SK-N-SH treated with all-trans-retinoic acid at 6 μM for 48 hours (cell line): ENCODE results near the gene PLEKHG4.

Experiments
- ARNTL ChIP-seq: fragments of 450-650 bp; formaldehyde crosslinking; IDR thresholded peaks from 2 replicates; pipeline ENCODE4 v1.5.0; 2020; ENCODE audit warnings: low read depth, mild to moderate bottlenecking, moderate library complexity, borderline replicate concordance
- BACH2 ChIP-seq: fragments of 250-450 bp; sonication (Bioruptor Pico); IDR thresholded peaks from 2 replicates; pipeline ENCODE4 v1.9.0; 2021; ENCODE audit warnings: mild to moderate bottlenecking, borderline replicate concordance
- POU6F1 ChIP-seq: fragments of 250-450 bp; sonication (Bioruptor Pico); IDR thresholded peaks from 2 replicates; pipeline ENCODE4 v1.8.0; 2021; ENCODE audit warnings: low read depth, mild to moderate bottlenecking, moderate library complexity, borderline replicate concordance
- RARB ChIP-seq: fragments of 250-450 bp; sonication (Bioruptor Pico); IDR thresholded peaks from 2 replicates; pipeline ENCODE4 v1.8.0; 2021; ENCODE audit warnings: mild to moderate bottlenecking, moderate library complexity
- SNAI2 ChIP-seq: fragments of 250-450 bp; sonication (Bioruptor Pico); IDR thresholded peaks from 2 replicates; pipeline ENCODE4 v1.5.0; 2020; ENCODE audit warnings: mild to moderate bottlenecking, moderate library complexity
- TOX ChIP-seq: fragments of 250-450 bp; sonication (Bioruptor Pico); IDR thresholded peaks from 2 replicates; pipeline ENCODE4 v1.8.0; 2021; ENCODE audit warnings: mild to moderate bottlenecking, moderate library complexity, borderline replicate concordance
- ZFP3 ChIP-seq: fragments of 250-450 bp; sonication (Bioruptor Pico); IDR thresholded peaks from 2 replicates; pipeline ENCODE4 v1.5.0; 2020; ENCODE audit warnings: mild to moderate bottlenecking, moderate library complexity
- ZFP30 ChIP-seq: fragments of 450-650 bp; formaldehyde crosslinking; IDR thresholded peaks from 2 replicates; pipeline ENCODE4 v1.5.0; 2022; ENCODE audit warnings: mild to moderate bottlenecking, moderate library complexity
- ZNF565 ChIP-seq: fragments of 450-650 bp; formaldehyde crosslinking; conservative IDR thresholded peaks from 2 replicates; pipeline ENCODE4 v1.5.0; 2020; ENCODE audit warnings: low read depth, mild to moderate bottlenecking, moderate library complexity
- ZNF8 ChIP-seq: fragments of 450-650 bp; formaldehyde crosslinking; IDR thresholded peaks from 2 replicates; pipeline ENCODE4 v1.5.0; 2020; ENCODE audit warnings: mild to moderate bottlenecking, moderate library complexity
- TF ChIP-seq, protein P1 (sequence below): fragments of 250-450 bp; sonication (Bioruptor Pico); IDR thresholded peaks from 2 replicates; pipeline ENCODE4 v1.8.0; 2020; ENCODE audit warnings: mild to moderate bottlenecking, moderate library complexity, borderline replicate concordance
- TF ChIP-seq, protein P2 (sequence below): fragments of 250-450 bp; sonication (Bioruptor Pico); IDR thresholded peaks from 2 replicates; pipeline ENCODE4 v1.5.1; 2020; ENCODE audit warnings: low read depth, mild to moderate bottlenecking, moderate library complexity

GRCh38 chr16:67235816-67236562 lies 43.3 kb upstream of the PLEKHG4 start:
- TF ChIP-seq SNAI2 (CRISPR knock-in tag) (no peak), ZFP3 (CRISPR knock-in tag) (no peak), POU6F1 (CRISPR knock-in tag) (no peak), ARNTL (no peak), ZFP30 (no peak), ZNF8 (CRISPR knock-in tag) (no peak), BACH2 (CRISPR knock-in tag) (no peak), TOX (CRISPR knock-in tag) (no peak), RARB (CRISPR knock-in tag) (no peak), ZNF565 (no peak)
- TF ChIP-seq, protein P1, sequence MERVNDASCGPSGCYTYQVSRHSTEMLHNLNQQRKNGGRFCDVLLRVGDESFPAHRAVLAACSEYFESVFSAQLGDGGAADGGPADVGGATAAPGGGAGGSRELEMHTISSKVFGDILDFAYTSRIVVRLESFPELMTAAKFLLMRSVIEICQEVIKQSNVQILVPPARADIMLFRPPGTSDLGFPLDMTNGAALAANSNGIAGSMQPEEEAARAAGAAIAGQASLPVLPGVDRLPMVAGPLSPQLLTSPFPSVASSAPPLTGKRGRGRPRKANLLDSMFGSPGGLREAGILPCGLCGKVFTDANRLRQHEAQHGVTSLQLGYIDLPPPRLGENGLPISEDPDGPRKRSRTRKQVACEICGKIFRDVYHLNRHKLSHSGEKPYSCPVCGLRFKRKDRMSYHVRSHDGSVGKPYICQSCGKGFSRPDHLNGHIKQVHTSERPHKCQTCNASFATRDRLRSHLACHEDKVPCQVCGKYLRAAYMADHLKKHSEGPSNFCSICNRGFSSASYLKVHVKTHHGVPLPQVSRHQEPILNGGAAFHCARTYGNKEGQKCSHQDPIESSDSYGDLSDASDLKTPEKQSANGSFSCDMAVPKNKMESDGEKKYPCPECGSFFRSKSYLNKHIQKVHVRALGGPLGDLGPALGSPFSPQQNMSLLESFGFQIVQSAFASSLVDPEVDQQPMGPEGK (CRISPR knock-in tag), result no peak
- TF ChIP-seq, protein P2, sequence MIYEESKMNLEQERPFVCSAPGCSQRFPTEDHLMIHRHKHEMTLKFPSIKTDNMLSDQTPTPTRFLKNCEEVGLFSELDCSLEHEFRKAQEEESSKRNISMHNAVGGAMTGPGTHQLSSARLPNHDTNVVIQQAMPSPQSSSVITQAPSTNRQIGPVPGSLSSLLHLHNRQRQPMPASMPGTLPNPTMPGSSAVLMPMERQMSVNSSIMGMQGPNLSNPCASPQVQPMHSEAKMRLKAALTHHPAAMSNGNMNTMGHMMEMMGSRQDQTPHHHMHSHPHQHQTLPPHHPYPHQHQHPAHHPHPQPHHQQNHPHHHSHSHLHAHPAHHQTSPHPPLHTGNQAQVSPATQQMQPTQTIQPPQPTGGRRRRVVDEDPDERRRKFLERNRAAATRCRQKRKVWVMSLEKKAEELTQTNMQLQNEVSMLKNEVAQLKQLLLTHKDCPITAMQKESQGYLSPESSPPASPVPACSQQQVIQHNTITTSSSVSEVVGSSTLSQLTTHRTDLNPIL, result no peak
